GM12878 (cell line): ENCODE measurements around the gene GAL3ST2. TPM values are rescaled to one million over a fixed set of nuclear protein-coding genes. Genes with fewer than 3 reads are reported as not detected.
"Not testable (repeated sequence)": the region's sequence is repeated elsewhere in the genome, so short reads cannot be mapped to it uniquely, and the experiment has no call there.

ENCODE experiments used
- ATAC-seq: fragments of 200-7000 bp; cut with Tn5 transposase; 3 replicates; pipeline ENCODE4 v1.9.1; 2020; ENCODE audit warnings: mild to moderate bottlenecking, moderate library complexity
- BruUV-seq: library from RNA; stranded (reverse); fragments of 400-500 nt; replicated peaks from 2 replicates; lab custom pipeline; 2021; lab: Mats Ljungman, UMichigan
- CTCF ChIA-PET: fragments of 300-600 bp; sonication (Branson Sonifier 250); formaldehyde crosslinking; extraction: SDS; loops from one replicate; lab custom pipeline; 2021; ENCODE audit warnings: inconsistent platforms; lab: Yijun Ruan, JAX
- POLR2A ChIA-PET: fragments of 350-600 bp; formaldehyde crosslinking; extraction: SDS; loops from one replicate; lab custom pipeline; 2021; ENCODE audit warnings: inconsistent platforms; lab: Charles Lee
- RAD21 ChIA-PET: fragments of 300-600 bp; sonication (Branson Sonifier 250); formaldehyde crosslinking; loops from one replicate; lab custom pipeline; 2023; ENCODE audit warnings: antibody characterized with exemption; ENCODE audit not compliant: unreplicated experiment; lab: Charles Lee
- SMC1A ChIA-PET: fragments of 300-600 bp; sonication (Branson Sonifier 250); formaldehyde crosslinking; loops from one replicate; lab custom pipeline; 2023; ENCODE audit not compliant: unreplicated experiment, uncharacterized antibody; lab: Charles Lee
- DNase-seq: peaks from one replicate; pipeline ENCODE4 v3.0.0-alpha.2; 2011; ENCODE audit warnings: low read depth, low spot score
- FAIRE-seq: peaks from 3 replicates; lab custom pipeline; 2011; peaks lifted over from hg19 to GRCh38; lab: Jason Lieb, UNC
- H2AFZ ChIP-seq: 2 replicates; pipeline ENCODE4 v1.6.0; 2011; ENCODE audit warnings: low read depth, low read length, control low read depth; ENCODE audit not compliant: control insufficient read depth
- H3K27ac ChIP-seq: 2 replicates; pipeline ENCODE4 v1.5.1; 2011; ENCODE audit warnings: control low read depth; ENCODE audit not compliant: control insufficient read depth, insufficient read depth
- H3K27me3 ChIP-seq, 2 experiments: replicated peaks in 1 of 2; 2 replicates each; pipeline versions ENCODE4 v1.6.0 to v1.6.1; 2011; ENCODE audit warnings: low read length in 1 of 2; ENCODE audit not compliant: control insufficient read depth in 2 of 2, insufficient read depth in 2 of 2
- H3K36me3 ChIP-seq, 2 experiments: 2 replicates each; pipeline ENCODE4 v1.5.1; 2011; ENCODE audit warnings: low read length in 1 of 2; ENCODE audit not compliant: control insufficient read depth in 2 of 2, insufficient read depth in 2 of 2
- H3K4me1 ChIP-seq: 2 replicates; pipeline ENCODE4 v1.6.1; 2011; ENCODE audit warnings: mild to moderate bottlenecking, low read length, moderate library complexity, mixed read lengths; ENCODE audit not compliant: control insufficient read depth, insufficient read depth
- H3K4me2 ChIP-seq: 2 replicates; pipeline ENCODE4 v1.6.0; 2011; ENCODE audit warnings: control low read depth; ENCODE audit not compliant: control insufficient read depth, insufficient read depth
- H3K4me3 ChIP-seq: fragments of 200-600 bp; sonication (generic); 2 replicates; pipeline ENCODE4 v1.5.1; 2016
- H3K79me2 ChIP-seq: 2 replicates; pipeline ENCODE4 v1.6.0; 2011; ENCODE audit warnings: low read length; ENCODE audit not compliant: control insufficient read depth, insufficient read depth
- H3K9ac ChIP-seq: 2 replicates; pipeline ENCODE4 v1.8.0; 2011; ENCODE audit warnings: low read length, control low read depth, mixed read lengths; ENCODE audit not compliant: control insufficient read depth, insufficient read depth
- H3K9me3 ChIP-seq: replicated peaks from 3 replicates; pipeline ENCODE4 v1.5.1; 2011; ENCODE audit warnings: mild to moderate bottlenecking, low read length; ENCODE audit not compliant: control insufficient read depth, insufficient read depth
- H4K20me1 ChIP-seq: 2 replicates; pipeline ENCODE4 v1.6.0; 2011; ENCODE audit not compliant: control insufficient read depth, insufficient read depth
- BHLHE40 ChIP-seq, 2 experiments: fragments of 450-650 bp in 1 of 2; IDR thresholded peaks; 2 replicates each; pipeline ENCODE4 v1.6.1; 2011 to 2017; ENCODE audit warnings: low read depth in 2 of 2, borderline replicate concordance in 1 of 2, improper control_type of control experiment in 1 of 2, low read length in 1 of 2, mild to moderate bottlenecking in 1 of 2
- EED ChIP-seq: sonication (generic); IDR thresholded peaks from 2 replicates; pipeline ENCODE4 v1.6.1; 2016; ENCODE audit warnings: antibody characterized with exemption, low read depth
- IKZF1 ChIP-seq: fragments of 450-650 bp; conservative IDR thresholded peaks from 2 replicates; pipeline ENCODE4 v1.6.1; 2017; ENCODE audit warnings: antibody characterized with exemption, mild to moderate bottlenecking
- MEF2B ChIP-seq: fragments of 450-650 bp; IDR thresholded peaks from 2 replicates; pipeline ENCODE4 v1.6.1; 2018; ENCODE audit warnings: mild to moderate bottlenecking, moderate library complexity; ENCODE audit not compliant: partially characterized antibody, poor library complexity, severe bottlenecking
- MTA2 ChIP-seq: fragments of 450-650 bp; IDR thresholded peaks from 2 replicates; pipeline ENCODE4 v1.6.1; 2016; ENCODE audit warnings: low read depth, mild to moderate bottlenecking, moderate library complexity
- NBN ChIP-seq: fragments of 450-650 bp; IDR thresholded peaks from 2 replicates; pipeline ENCODE4 v1.6.1; 2016
- PAX5 ChIP-seq: IDR thresholded peaks from 2 replicates; pipeline ENCODE4 v1.6.1; 2011; ENCODE audit warnings: low read depth, low read length, borderline replicate concordance
- RUNX3 ChIP-seq: IDR thresholded peaks from 2 replicates; pipeline ENCODE4 v1.6.1; 2012; ENCODE audit warnings: low read length, inconsistent platforms
- TCF12 ChIP-seq: IDR thresholded peaks from 2 replicates; pipeline ENCODE4 v1.6.1; 2011; ENCODE audit warnings: low read depth, mild to moderate bottlenecking, low read length
- WGBS: methylation state at CpG from one replicate; pipeline ENCODE4 v1.1.6; 2016; ENCODE audit warnings: low lambda C conversion rate; ENCODE audit not compliant: insufficient replicate concordance, insufficient coverage; ENCODE audit errors: missing lambda C conversion rate; 5-methylcytosine and 5-hydroxymethylcytosine counted together
- in situ Hi-C: fragments of 300-500 bp; cut with MboI; formaldehyde crosslinking; loops from 9 replicates; pipeline ENCODE4 v1.14.3; 2018; ENCODE audit warnings: mixed read lengths
- intact Hi-C: fragments of 100-400 bp; cut with micrococcal nuclease; formaldehyde crosslinking; loops from one replicate; pipeline ENCODE4 v1.14.2; 2022; ENCODE audit not compliant: unreplicated experiment
- polyA plus RNA-seq, 11 experiments: library from polyadenylated mRNA; depleted of rRNA in 4 of 11; unstranded in 6 of 11; stranded (reverse) in 5 of 11; fragments of >200 nt; fragmentation: Nextera tagmentation in 4 of 11; fragmentation: Illumina TruSeq in 1 of 11; extraction: Ambion mirVana in 4 of 11; extraction: Trizol in 1 of 11; gene quantifications; 1 replicate in 1 of 11; 2 replicates in 10 of 11; pipeline versions ENCODE4 v1.2.1 to v1.2.3, GENCODE V29; 2011 to 2016; ENCODE audit warnings: inconsistent platforms in 2 of 11, missing spikeins in 2 of 11, low read depth in 1 of 11
- total RNA-seq, 4 experiments: library from RNA; depleted of rRNA in 3 of 4; stranded (reverse); fragments of >200 nt in 3 of 4; fragmentation: Illumina TruSeq in 1 of 4; extraction: Trizol in 1 of 4; gene quantifications; 2 replicates each; pipeline versions ENCODE4 v1.2.1 to v1.2.3, GENCODE V29; 2013 to 2021
- TF ChIP-seq, protein P1 (sequence below): fragments of 450-650 bp; IDR thresholded peaks from 2 replicates; pipeline ENCODE4 v1.6.1; 2017; ENCODE audit warnings: mild to moderate bottlenecking, low read depth, inconsistent platforms; ENCODE audit not compliant: poor library complexity, severe bottlenecking
- TF ChIP-seq, protein P2 (sequence below): IDR thresholded peaks from 2 replicates; pipeline ENCODE4 v1.6.1; 2011; ENCODE audit warnings: borderline replicate concordance, low read depth, mild to moderate bottlenecking, moderate library complexity, low read length; ENCODE audit not compliant: insufficient read depth, poor library complexity, severe bottlenecking
- TF ChIP-seq, protein P3 (sequence below), 3 experiments: IDR thresholded peaks in 2 of 3; conservative IDR thresholded peaks in 1 of 3; 2 replicates each; pipeline ENCODE4 v1.5.1; 2011; ENCODE audit warnings: low read depth in 3 of 3, low read length in 3 of 3, mild to moderate bottlenecking in 3 of 3, control low read depth in 2 of 3, moderate library complexity in 2 of 3, inconsistent platforms in 1 of 3, mixed read lengths in 1 of 3; ENCODE audit not compliant: control insufficient read depth in 2 of 3, insufficient read depth in 1 of 3; ENCODE audit errors: extremely low read depth in 1 of 3
- TF ChIP-seq, protein P4 (sequence below): fragments of 450-650 bp; IDR thresholded peaks from 2 replicates; pipeline ENCODE4 v1.6.1; 2017; ENCODE audit warnings: low read depth, mild to moderate bottlenecking, moderate library complexity

The GAL3ST2 gene
- total and polyA plus RNA-seq, 10 of the 15 experiments (the other 5 are each of a cell fraction or from before 2014, with no cell fraction given) = 0.09 to 0.36 (median 0.11) TPM; not detected in 7

DNA sequence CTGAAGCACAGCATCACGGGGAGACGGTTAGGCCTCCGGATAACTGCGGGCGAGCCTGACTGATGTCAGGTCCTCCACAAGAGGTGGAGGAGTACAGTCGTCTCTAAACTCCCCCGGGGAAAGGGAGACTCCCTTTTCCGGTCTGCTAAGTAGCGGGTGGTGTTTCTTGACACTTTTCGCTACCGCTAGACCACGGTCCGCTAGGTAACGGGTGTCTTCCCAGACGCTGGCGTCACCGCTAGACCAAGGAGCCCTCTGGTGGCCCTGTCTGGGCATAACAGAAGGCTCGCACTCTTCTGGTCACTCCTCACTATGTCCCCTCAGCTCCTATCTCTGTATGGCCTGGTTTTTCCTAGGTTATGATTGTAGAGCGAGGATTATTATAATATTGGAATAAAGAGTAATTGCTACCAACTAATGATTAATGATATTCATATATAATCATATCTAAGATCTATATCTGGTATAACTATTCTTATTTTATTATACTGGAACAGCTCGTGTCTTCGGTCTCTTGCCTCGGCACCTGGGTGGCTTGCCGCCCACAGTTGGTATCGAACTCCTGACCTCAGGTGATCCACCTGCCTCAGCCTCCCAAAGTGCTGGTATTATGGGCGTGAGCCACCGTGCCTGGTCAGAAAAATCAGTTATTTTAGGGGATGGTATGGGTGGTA lies 44.0 kb upstream of the GAL3ST2 start:
- RAD21 ChIA-PET = interaction anchor here (1.0 to 2.9 kb wide), 5 partner anchors 30 to 144 kb away, joined by 3 to 14 read pairs (median 5); partner anchors contain the start of genes DTYMK and ING5
- intact Hi-C loops = loop anchor here (2.0 to 10.0 kb wide), 3 partner anchors 30 to 112 kb away; partner anchors contain the start of genes DTYMK and ING5
- FAIRE-seq, H3K4me1 ChIP-seq, H3K27ac ChIP-seq, H3K27me3 ChIP-seq, H3K79me2 ChIP-seq, H3K9me3 ChIP-seq, ATAC-seq, in situ Hi-C loops, BruUV-seq, H3K36me3 ChIP-seq, H3K9ac ChIP-seq, H3K4me3 ChIP-seq, H4K20me1 ChIP-seq: not testable (repeated sequence)
- 11% methylated on average over 24 of the region's 26 CpGs for WGBS
- peak; percentile 39 for DNase-seq
- POLR2A ChIA-PET = interaction anchor here (3.2 kb wide), 1 partner anchor 31 kb away, joined by 19 read pairs; the partner anchor contains the start of gene ING5
- 0 out of 2 replicates have a peak overlapping the region, but pooled peaks have one; percentile 42 for H3K4me2 ChIP-seq
- CTCF ChIA-PET = interaction anchor here (0.7 to 2.7 kb wide), 4 partner anchors 30 to 146 kb away, joined by 3 to 10 read pairs (median 6); partner anchors contain the start of gene ING5
- SMC1A ChIA-PET = interaction anchor here (1.2 to 2.7 kb wide), 3 partner anchors 45 to 514 kb away, joined by 3 to 11 read pairs (median 4); no protein-coding TSS in a partner anchor
- H2AFZ ChIP-seq = peak overlapping the region; percentile 28; the same call in 1 of the 2 replicates
- TF ChIP-seq, protein P1, sequence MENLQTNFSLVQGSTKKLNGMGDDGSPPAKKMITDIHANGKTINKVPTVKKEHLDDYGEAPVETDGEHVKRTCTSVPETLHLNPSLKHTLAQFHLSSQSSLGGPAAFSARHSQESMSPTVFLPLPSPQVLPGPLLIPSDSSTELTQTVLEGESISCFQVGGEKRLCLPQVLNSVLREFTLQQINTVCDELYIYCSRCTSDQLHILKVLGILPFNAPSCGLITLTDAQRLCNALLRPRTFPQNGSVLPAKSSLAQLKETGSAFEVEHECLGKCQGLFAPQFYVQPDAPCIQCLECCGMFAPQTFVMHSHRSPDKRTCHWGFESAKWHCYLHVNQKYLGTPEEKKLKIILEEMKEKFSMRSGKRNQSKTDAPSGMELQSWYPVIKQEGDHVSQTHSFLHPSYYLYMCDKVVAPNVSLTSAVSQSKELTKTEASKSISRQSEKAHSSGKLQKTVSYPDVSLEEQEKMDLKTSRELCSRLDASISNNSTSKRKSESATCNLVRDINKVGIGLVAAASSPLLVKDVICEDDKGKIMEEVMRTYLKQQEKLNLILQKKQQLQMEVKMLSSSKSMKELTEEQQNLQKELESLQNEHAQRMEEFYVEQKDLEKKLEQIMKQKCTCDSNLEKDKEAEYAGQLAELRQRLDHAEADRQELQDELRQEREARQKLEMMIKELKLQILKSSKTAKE = peak; percentile 96
- TF ChIP-seq BHLHE40 (IDR thresholded peaks at IDR 0.05; ENCODE audit: borderline replicate concordance in 1 of 2, low read depth in 2 of 2, low read length in 1 of 2) = peak in 1 of 2 experiments; percentile 69; a peak in 1 of 4 replicates
- TF ChIP-seq PAX5 = peak; percentile 95
- TF ChIP-seq, protein P2, sequence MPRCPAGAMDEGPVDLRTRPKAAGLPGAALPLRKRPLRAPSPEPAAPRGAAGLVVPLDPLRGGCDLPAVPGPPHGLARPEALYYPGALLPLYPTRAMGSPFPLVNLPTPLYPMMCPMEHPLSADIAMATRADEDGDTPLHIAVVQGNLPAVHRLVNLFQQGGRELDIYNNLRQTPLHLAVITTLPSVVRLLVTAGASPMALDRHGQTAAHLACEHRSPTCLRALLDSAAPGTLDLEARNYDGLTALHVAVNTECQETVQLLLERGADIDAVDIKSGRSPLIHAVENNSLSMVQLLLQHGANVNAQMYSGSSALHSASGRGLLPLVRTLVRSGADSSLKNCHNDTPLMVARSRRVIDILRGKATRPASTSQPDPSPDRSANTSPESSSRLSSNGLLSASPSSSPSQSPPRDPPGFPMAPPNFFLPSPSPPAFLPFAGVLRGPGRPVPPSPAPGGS = peak; percentile 53
- peak; percentile 90 for TF ChIP-seq MEF2B
- peak; percentile 56; the same call in 1 of the 2 replicates for TF ChIP-seq MTA2
- peak; percentile 60; the same call in 1 of the 2 replicates for TF ChIP-seq EED
- TF ChIP-seq RUNX3 = peak; percentile 41; the same call in 1 of the 2 replicates
- peak; percentile 56 for TF ChIP-seq IKZF1
- peak; percentile 61; the same call in 1 of the 2 replicates for TF ChIP-seq TCF12
- TF ChIP-seq, protein P3, sequence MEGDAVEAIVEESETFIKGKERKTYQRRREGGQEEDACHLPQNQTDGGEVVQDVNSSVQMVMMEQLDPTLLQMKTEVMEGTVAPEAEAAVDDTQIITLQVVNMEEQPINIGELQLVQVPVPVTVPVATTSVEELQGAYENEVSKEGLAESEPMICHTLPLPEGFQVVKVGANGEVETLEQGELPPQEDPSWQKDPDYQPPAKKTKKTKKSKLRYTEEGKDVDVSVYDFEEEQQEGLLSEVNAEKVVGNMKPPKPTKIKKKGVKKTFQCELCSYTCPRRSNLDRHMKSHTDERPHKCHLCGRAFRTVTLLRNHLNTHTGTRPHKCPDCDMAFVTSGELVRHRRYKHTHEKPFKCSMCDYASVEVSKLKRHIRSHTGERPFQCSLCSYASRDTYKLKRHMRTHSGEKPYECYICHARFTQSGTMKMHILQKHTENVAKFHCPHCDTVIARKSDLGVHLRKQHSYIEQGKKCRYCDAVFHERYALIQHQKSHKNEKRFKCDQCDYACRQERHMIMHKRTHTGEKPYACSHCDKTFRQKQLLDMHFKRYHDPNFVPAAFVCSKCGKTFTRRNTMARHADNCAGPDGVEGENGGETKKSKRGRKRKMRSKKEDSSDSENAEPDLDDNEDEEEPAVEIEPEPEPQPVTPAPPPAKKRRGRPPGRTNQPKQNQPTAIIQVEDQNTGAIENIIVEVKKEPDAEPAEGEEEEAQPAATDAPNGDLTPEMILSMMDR (IDR thresholded peaks at IDR 0.05 in 2 of 3, conservative IDR thresholded peaks at IDR 0.05 in 1 of 3; ENCODE audit: control insufficient read depth in 2 of 3, extremely low read depth in 1 of 3, insufficient read depth in 1 of 3, low read depth in 3 of 3, low read length in 3 of 3) = peak; percentile 11 to 29 (median 27); a peak in 3 of 6 replicates
- peak; percentile 57; the same call in 1 of the 2 replicates for TF ChIP-seq NBN
- TF ChIP-seq, protein P4, sequence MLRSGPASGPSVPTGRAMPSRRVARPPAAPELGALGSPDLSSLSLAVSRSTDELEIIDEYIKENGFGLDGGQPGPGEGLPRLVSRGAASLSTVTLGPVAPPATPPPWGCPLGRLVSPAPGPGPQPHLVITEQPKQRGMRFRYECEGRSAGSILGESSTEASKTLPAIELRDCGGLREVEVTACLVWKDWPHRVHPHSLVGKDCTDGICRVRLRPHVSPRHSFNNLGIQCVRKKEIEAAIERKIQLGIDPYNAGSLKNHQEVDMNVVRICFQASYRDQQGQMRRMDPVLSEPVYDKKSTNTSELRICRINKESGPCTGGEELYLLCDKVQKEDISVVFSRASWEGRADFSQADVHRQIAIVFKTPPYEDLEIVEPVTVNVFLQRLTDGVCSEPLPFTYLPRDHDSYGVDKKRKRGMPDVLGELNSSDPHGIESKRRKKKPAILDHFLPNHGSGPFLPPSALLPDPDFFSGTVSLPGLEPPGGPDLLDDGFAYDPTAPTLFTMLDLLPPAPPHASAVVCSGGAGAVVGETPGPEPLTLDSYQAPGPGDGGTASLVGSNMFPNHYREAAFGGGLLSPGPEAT = peak; percentile 58; the same call in 1 of the 2 replicates
